ENCODE measurements around the gene IL17REL. TPM values are rescaled to one million over a fixed set of nuclear protein-coding genes. Genes with fewer than 3 reads are reported as not detected.

Gene IL17REL
- total and polyA plus RNA-seq, 5 donors from 2014 or later, result 0.07 to 0.57 TPM; not detected in 3

GRCh38 chr22:49975543-49976389, 36.8 kb downstream of the IL17REL start:
- no peak overlapping the region for H3K4me3 ChIP-seq (ENCODE audit: low read depth, low read length)
- Mint-ChIP-seq H3K36me3 (peaks cover 8% of the 10 kb centered on the region), H3K27me3 (peaks cover 10% of the 10 kb centered on the region), H3K9me3 (peaks cover 2 to 9% (median 8%) of the 10 kb centered on the region in 7 donors), H3K4me1 (peaks cover 14 to 25% (median 21%) of the 10 kb centered on the region in 4 donors), H3K4me3 (peak overlapping the region in 2 of 4 donors; percentile 36 to 40), H3K27ac (peak overlapping the region; percentile 83 to 97 (median 87))
- peaks cover 28% of the 10 kb centered on the region for H3K4me1 ChIP-seq (ENCODE audit: control insufficient read depth, insufficient read depth, low read length, poor library complexity, severe bottlenecking)
- ATAC-seq (ENCODE audit: low read depth in 2 of 2), result peak; percentile 2 to 8
- H3K27ac ChIP-seq (ENCODE audit: insufficient read depth, low read length, poor library complexity, severe bottlenecking), result peak overlapping the region; percentile 64
- H3K27me3 ChIP-seq (ENCODE audit: control insufficient read depth, insufficient read depth, low read length), result no peaks in the 10 kb centered on the region
- DNase-seq, result peak in 1 of 3 donors; percentile 22
- peaks cover 0 to 4% of the 10 kb centered on the region in 2 experiments for H3K9me3 ChIP-seq (ENCODE audit: control insufficient read depth in 2 of 2, low read length in 2 of 2)
- no peaks in the 10 kb centered on the region for H3K36me3 ChIP-seq (ENCODE audit: control insufficient read depth, insufficient read depth, low read length)

GRCh38 chr22:49973018-49973961, 39.3 kb downstream of the IL17REL start:
- Histone ChIP-seq H3K9me3 (ENCODE audit: control insufficient read depth in 2 of 2, low read length in 2 of 2) (no peaks in the 10 kb centered on the region), H3K27me3 (ENCODE audit: control insufficient read depth, insufficient read depth, low read length) (no peaks in the 10 kb centered on the region), H3K36me3 (ENCODE audit: control insufficient read depth, insufficient read depth, low read length) (no peaks in the 10 kb centered on the region), H3K4me1 (ENCODE audit: control insufficient read depth, insufficient read depth, low read length, poor library complexity, severe bottlenecking) (peaks cover 40% of the 10 kb centered on the region), H3K27ac (ENCODE audit: insufficient read depth, low read length, poor library complexity, severe bottlenecking) (no peak overlapping the region), H3K4me3 (ENCODE audit: low read depth, low read length) (no peak overlapping the region)
- no peaks in the 10 kb centered on the region for H3K9me3 Mint-ChIP-seq
- H3K27me3 Mint-ChIP-seq, result peaks cover 6% of the 10 kb centered on the region
- DNase-seq, result peak in 1 of 3 donors; percentile 48
- peaks cover 13 to 33% (median 20%) of the 10 kb centered on the region in 4 donors for H3K4me1 Mint-ChIP-seq
- no peak overlapping the region for H3K27ac Mint-ChIP-seq
- H3K4me3 Mint-ChIP-seq, result no peak overlapping the region
- no peaks in the 10 kb centered on the region for H3K36me3 Mint-ChIP-seq
- ATAC-seq (ENCODE audit: low read depth in 2 of 2), result no peak

- Mint-ChIP-seq H3K9me3 (no peaks in the 10 kb centered on the region), H3K36me3 (no peaks in the 10 kb centered on the region), H3K27me3 (peaks cover 6% of the 10 kb centered on the region), H3K4me3 (no peak overlapping the region), H3K4me1 (peaks cover 13 to 39% (median 20%) of the 10 kb centered on the region in 4 donors), H3K27ac (no peak overlapping the region)
- Histone ChIP-seq H3K27ac (ENCODE audit: insufficient read depth, low read length, poor library complexity, severe bottlenecking) (no peak overlapping the region), H3K9me3 (ENCODE audit: control insufficient read depth in 2 of 2, low read length in 2 of 2) (no peaks in the 10 kb centered on the region), H3K4me1 (ENCODE audit: control insufficient read depth, insufficient read depth, low read length, poor library complexity, severe bottlenecking) (peaks cover 40% of the 10 kb centered on the region), H3K36me3 (ENCODE audit: control insufficient read depth, insufficient read depth, low read length) (no peaks in the 10 kb centered on the region), H3K4me3 (ENCODE audit: low read depth, low read length) (no peak overlapping the region), H3K27me3 (ENCODE audit: control insufficient read depth, insufficient read depth, low read length) (no peaks in the 10 kb centered on the region)
- DNase-seq (no peak), ATAC-seq (ENCODE audit: low read depth in 2 of 2) (no peak)
These were observed 40.2 kb downstream of the IL17REL start for GRCh38 chr22:49972163-49973017.

GRCh38 chr22:49971232-49972162, 41.1 kb downstream of the IL17REL start:
- ATAC-seq (ENCODE audit: low read depth in 2 of 2) (peak; percentile 52 to 54), DNase-seq (peak in 1 of 3 donors; percentile 34)
- H3K4me3 Mint-ChIP-seq, result peak overlapping the region; percentile 84 to 90 (median 86)
- H3K27ac ChIP-seq (ENCODE audit: insufficient read depth, low read length, poor library complexity, severe bottlenecking), result peak overlapping the region; percentile 80
- H3K36me3 Mint-ChIP-seq, result no peaks in the 10 kb centered on the region
- no peaks in the 10 kb centered on the region for H3K27me3 ChIP-seq (ENCODE audit: control insufficient read depth, insufficient read depth, low read length)
- H3K4me1 Mint-ChIP-seq, result peaks cover 8 to 36% (median 16%) of the 10 kb centered on the region in 4 donors
- H3K9me3 Mint-ChIP-seq, result no peaks in the 10 kb centered on the region
- H3K27ac Mint-ChIP-seq, result peak overlapping the region; percentile 91 to 98 (median 97)
- H3K9me3 ChIP-seq (ENCODE audit: control insufficient read depth in 2 of 2, low read length in 2 of 2), result no peaks in the 10 kb centered on the region
- peaks cover 44% of the 10 kb centered on the region for H3K4me1 ChIP-seq (ENCODE audit: control insufficient read depth, insufficient read depth, low read length, poor library complexity, severe bottlenecking)
- peaks cover 6% of the 10 kb centered on the region for H3K27me3 Mint-ChIP-seq
- no peak overlapping the region for H3K4me3 ChIP-seq (ENCODE audit: low read depth, low read length)
- H3K36me3 ChIP-seq (ENCODE audit: control insufficient read depth, insufficient read depth, low read length), result no peaks in the 10 kb centered on the region

GRCh38 chr22:49970528-49971231, 41.9 kb downstream of the IL17REL start:
- Histone ChIP-seq H3K27ac (ENCODE audit: insufficient read depth, low read length, poor library complexity, severe bottlenecking) (peak overlapping the region; percentile 80), H3K4me1 (ENCODE audit: control insufficient read depth, insufficient read depth, low read length, poor library complexity, severe bottlenecking) (peaks cover 43% of the 10 kb centered on the region), H3K9me3 (ENCODE audit: control insufficient read depth in 2 of 2, low read length in 2 of 2) (no peaks in the 10 kb centered on the region), H3K4me3 (ENCODE audit: low read depth, low read length) (peak overlapping the region; percentile 38), H3K27me3 (ENCODE audit: control insufficient read depth, insufficient read depth, low read length) (no peaks in the 10 kb centered on the region), H3K36me3 (ENCODE audit: control insufficient read depth, insufficient read depth, low read length) (no peaks in the 10 kb centered on the region)
- Mint-ChIP-seq H3K36me3 (no peaks in the 10 kb centered on the region), H3K27me3 (peaks cover 6% of the 10 kb centered on the region), H3K4me3 (peak overlapping the region; percentile 84 to 90 (median 86)), H3K9me3 (no peaks in the 10 kb centered on the region), H3K4me1 (peaks cover 4 to 32% (median 12%) of the 10 kb centered on the region in 4 donors), H3K27ac (peak overlapping the region; percentile 91 to 98 (median 97))
- ATAC-seq (ENCODE audit: low read depth in 2 of 2) (peak; percentile 93 to 94), DNase-seq (peak; percentile 89 to 97 (median 94))

GRCh38 chr22:49969751-49970527, 42.6 kb downstream of the IL17REL start:
- Mint-ChIP-seq H3K36me3 (no peaks in the 10 kb centered on the region), H3K4me1 (peaks cover 0 to 29% (median 8%) of the 10 kb centered on the region in 4 donors)

More at GRCh38 chr22:49969751-49970527, 42.6 kb downstream of the IL17REL start:
- H3K4me1 ChIP-seq (ENCODE audit: control insufficient read depth, insufficient read depth, low read length, poor library complexity, severe bottlenecking), result peaks cover 47% of the 10 kb centered on the region
- no peaks in the 10 kb centered on the region for H3K9me3 Mint-ChIP-seq
- DNase-seq, result no peak
- peak overlapping the region in 2 of 3 donors; percentile 97 to 98 for H3K27ac Mint-ChIP-seq
- H3K4me3 ChIP-seq (ENCODE audit: low read depth, low read length), result peak overlapping the region; percentile 38
- peak overlapping the region; percentile 80 for H3K27ac ChIP-seq (ENCODE audit: insufficient read depth, low read length, poor library complexity, severe bottlenecking)
- peak overlapping the region; percentile 84 to 90 (median 86) for H3K4me3 Mint-ChIP-seq
- ATAC-seq (ENCODE audit: low read depth in 2 of 2), result no peak
- H3K36me3 ChIP-seq (ENCODE audit: control insufficient read depth, insufficient read depth, low read length), result no peaks in the 10 kb centered on the region
- no peaks in the 10 kb centered on the region for H3K27me3 ChIP-seq (ENCODE audit: control insufficient read depth, insufficient read depth, low read length)
- H3K27me3 Mint-ChIP-seq, result peaks cover 6% of the 10 kb centered on the region
- no peaks in the 10 kb centered on the region for H3K9me3 ChIP-seq (ENCODE audit: control insufficient read depth in 2 of 2, low read length in 2 of 2)
